Renal pelvis (tissue), 4 donors: Measurements from ENCODE around the gene PRKN. TPM values are rescaled to one million over a fixed set of nuclear protein-coding genes. Genes with fewer than 3 reads are reported as not detected.
A peak's percentile ranks its signal among the peaks of the same experiment; 100 is the strongest.

Experiments used
- DNase-seq: peaks from one replicate; pipeline ENCODE4 v3.0.0-alpha.2; 2013
- polyA plus RNA-seq, 3 donors: library from polyadenylated mRNA; unstranded; fragments of 120-200 nt; gene quantifications; one replicate each; pipeline ENCODE4 v1.2.1, GENCODE V29; 2013; ENCODE audit not compliant: insufficient read length in 3 of 3

PRKN gene
- polyA plus RNA-seq, 3 donors = 8.0 to 12.0 (median 9.9) TPM

GRCh38 chr6:162147281-162147680 lies 580.3 kb downstream of the PRKN start:
- DNase-seq = no peak

GRCh38 chr6:162140251-162140852 lies 587.2 kb downstream of the PRKN start:
- no peak for DNase-seq

GRCh38 chr6:162125659-162126058 lies 601.9 kb downstream of the PRKN start:
- no peak for DNase-seq

- DNase-seq = no peak
Observed at GRCh38 chr6:162124710-162125435, 602.7 kb downstream of the PRKN start.

- no peak for DNase-seq
Observed at GRCh38 chr6:162123797-162124196, 603.8 kb downstream of the PRKN start.

GRCh38 chr6:162119341-162119740 lies 608.2 kb downstream of the PRKN start:
- DNase-seq = peak; percentile 4

GRCh38 chr6:162118706-162119105 lies 608.9 kb downstream of the PRKN start:
- no peak for DNase-seq

GRCh38 chr6:162116902-162117525 lies 610.6 kb downstream of the PRKN start:
- DNase-seq = no peak

- DNase-seq = no peak
Observed at GRCh38 chr6:162109480-162110050, 618.0 kb downstream of the PRKN start.

GRCh38 chr6:162108041-162108440 lies 619.5 kb downstream of the PRKN start:
- no peak for DNase-seq

- DNase-seq = no peak
Observed at GRCh38 chr6:162100096-162100495, 627.5 kb downstream of the PRKN start.

GRCh38 chr6:162099685-162100084 lies 627.9 kb downstream of the PRKN start:
- DNase-seq = no peak

- no peak for DNase-seq
Observed at GRCh38 chr6:162092816-162093502, 634.6 kb downstream of the PRKN start.

GRCh38 chr6:162090734-162091133 lies 636.8 kb downstream of the PRKN start:
- DNase-seq = no peak

GRCh38 chr6:162088091-162088490 lies 639.5 kb downstream of the PRKN start:
- DNase-seq = no peak

- no peak for DNase-seq
Observed at GRCh38 chr6:162085561-162085960, 642.0 kb downstream of the PRKN start.

GRCh38 chr6:162082520-162082919 lies 645.0 kb downstream of the PRKN start:
- DNase-seq = no peak

- no peak for DNase-seq
Observed at GRCh38 chr6:162078667-162079066, 648.9 kb downstream of the PRKN start.

GRCh38 chr6:162078126-162078525 lies 649.4 kb downstream of the PRKN start:
- DNase-seq = no peak

- DNase-seq = no peak
Observed at GRCh38 chr6:162076816-162077215, 650.8 kb downstream of the PRKN start.

GRCh38 chr6:162074641-162075275 lies 652.8 kb downstream of the PRKN start:
- no peak for DNase-seq

GRCh38 chr6:162070639-162071038 lies 656.9 kb downstream of the PRKN start:
- DNase-seq = no peak
